ENCODE data around the gene ADAMTS17.

- TF ChIP-seq SMAD3 (CRISPR knock-in tag; conservative IDR thresholded peaks at IDR 0.05) = no peak
- no peak for TF ChIP-seq MAX (CRISPR knock-in tag; IDR thresholded peaks at IDR 0.05)
- no peak for TF ChIP-seq RCOR1 (IDR thresholded peaks at IDR 0.05; ENCODE audit: borderline replicate concordance in 1 of 2, low read depth in 2 of 2, low read length in 2 of 2)
- no peak for TF ChIP-seq CC2D1A (IDR thresholded peaks at IDR 0.05)
- no peak for TF ChIP-seq ELF1 (tag; IDR thresholded peaks at IDR 0.05)
- no peak for TF ChIP-seq MXI1 (IDR thresholded peaks at IDR 0.05; ENCODE audit: low read depth, low read length)
- no peak for TF ChIP-seq CTCF (IDR thresholded peaks at IDR 0.05 in 2 of 3, conservative IDR thresholded peaks at IDR 0.05 in 1 of 3; ENCODE audit: insufficient read depth in 2 of 3, low read depth in 1 of 3, low read length in 3 of 3)
- no peak for TF ChIP-seq ZBTB49 (CRISPR knock-in tag; IDR thresholded peaks at IDR 0.05; ENCODE audit: borderline replicate concordance)
- TF ChIP-seq MYBL2 (IDR thresholded peaks at IDR 0.05; ENCODE audit: low read depth) = no peak
- TF ChIP-seq MYBL2 (CRISPR knock-in tag; IDR thresholded peaks at IDR 0.05; ENCODE audit: borderline replicate concordance) = no peak
- no peak for TF ChIP-seq RFX5 (IDR thresholded peaks at IDR 0.05; ENCODE audit: low read depth, low read length)
These were observed 332.4 kb downstream of the ADAMTS17 start for GRCh38 chr15:100009372-100009771.
